GM12878 (cell line): Measurements from ENCODE around the gene PHRF1.

Experiments used
- ATF3 ChIP-seq: IDR thresholded peaks from 2 replicates; pipeline ENCODE4 v1.6.1; 2011; ENCODE audit warnings: low read depth, mild to moderate bottlenecking, low read length, moderate library complexity, borderline replicate concordance; ENCODE audit errors: extremely low read depth
- CREB1 ChIP-seq: IDR thresholded peaks from 2 replicates; pipeline ENCODE4 v1.6.1; 2012; ENCODE audit warnings: low read depth, mild to moderate bottlenecking, inconsistent platforms
- EZH2 ChIP-seq: IDR thresholded peaks from 2 replicates; pipeline ENCODE4 v1.6.1; 2012; ENCODE audit warnings: low read depth, mild to moderate bottlenecking, control low read depth, inconsistent platforms, low read length, borderline replicate concordance; ENCODE audit not compliant: control insufficient read depth
- MAX ChIP-seq: IDR thresholded peaks from 2 replicates; pipeline ENCODE4 v1.6.1; 2012; ENCODE audit warnings: low read depth, low read length, improper control_type of control experiment
- NR2C1 ChIP-seq: fragments of 450-650 bp; IDR thresholded peaks from 2 replicates; pipeline ENCODE4 v1.6.1; 2017; ENCODE audit warnings: antibody characterized with exemption, mild to moderate bottlenecking, moderate library complexity
- TAF1 ChIP-seq: IDR thresholded peaks from 2 replicates; pipeline ENCODE4 v1.6.1; 2011; ENCODE audit warnings: mild to moderate bottlenecking, low read depth, low read length, borderline replicate concordance
- TF ChIP-seq, protein P1 (sequence below), 3 experiments: IDR thresholded peaks in 2 of 3; conservative IDR thresholded peaks in 1 of 3; 2 replicates each; pipeline ENCODE4 v1.5.1; 2011; ENCODE audit warnings: low read depth in 3 of 3, low read length in 3 of 3, mild to moderate bottlenecking in 3 of 3, control low read depth in 2 of 3, moderate library complexity in 2 of 3, inconsistent platforms in 1 of 3, mixed read lengths in 1 of 3; ENCODE audit not compliant: control insufficient read depth in 2 of 3, insufficient read depth in 1 of 3; ENCODE audit errors: extremely low read depth in 1 of 3

DNA sequence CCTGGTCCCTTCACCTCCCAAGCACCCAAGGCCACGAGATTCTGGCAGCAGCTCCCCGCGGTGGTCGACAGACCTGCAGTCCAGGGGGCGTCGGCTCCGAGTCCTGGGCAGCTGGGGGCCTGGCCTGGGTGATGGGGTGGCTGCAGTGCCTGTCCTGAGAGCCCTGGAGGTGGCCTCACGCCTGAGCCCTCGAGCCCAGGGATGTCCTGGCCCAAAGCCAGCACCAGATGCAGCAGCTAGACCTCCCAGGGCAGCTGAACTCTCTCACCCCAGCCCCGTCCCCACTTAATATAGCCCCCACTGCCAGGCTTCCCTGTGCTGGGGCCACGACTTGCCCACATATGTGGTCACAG, 22.3 kb upstream of the PHRF1 start:
- TF ChIP-seq ATF3 (no peak), MAX (no peak), TAF1 (no peak), EZH2 (no peak), CREB1 (no peak), NR2C1 (no peak)
- TF ChIP-seq, protein P1, sequence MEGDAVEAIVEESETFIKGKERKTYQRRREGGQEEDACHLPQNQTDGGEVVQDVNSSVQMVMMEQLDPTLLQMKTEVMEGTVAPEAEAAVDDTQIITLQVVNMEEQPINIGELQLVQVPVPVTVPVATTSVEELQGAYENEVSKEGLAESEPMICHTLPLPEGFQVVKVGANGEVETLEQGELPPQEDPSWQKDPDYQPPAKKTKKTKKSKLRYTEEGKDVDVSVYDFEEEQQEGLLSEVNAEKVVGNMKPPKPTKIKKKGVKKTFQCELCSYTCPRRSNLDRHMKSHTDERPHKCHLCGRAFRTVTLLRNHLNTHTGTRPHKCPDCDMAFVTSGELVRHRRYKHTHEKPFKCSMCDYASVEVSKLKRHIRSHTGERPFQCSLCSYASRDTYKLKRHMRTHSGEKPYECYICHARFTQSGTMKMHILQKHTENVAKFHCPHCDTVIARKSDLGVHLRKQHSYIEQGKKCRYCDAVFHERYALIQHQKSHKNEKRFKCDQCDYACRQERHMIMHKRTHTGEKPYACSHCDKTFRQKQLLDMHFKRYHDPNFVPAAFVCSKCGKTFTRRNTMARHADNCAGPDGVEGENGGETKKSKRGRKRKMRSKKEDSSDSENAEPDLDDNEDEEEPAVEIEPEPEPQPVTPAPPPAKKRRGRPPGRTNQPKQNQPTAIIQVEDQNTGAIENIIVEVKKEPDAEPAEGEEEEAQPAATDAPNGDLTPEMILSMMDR (IDR thresholded peaks at IDR 0.05 in 2 of 3, conservative IDR thresholded peaks at IDR 0.05 in 1 of 3; ENCODE audit: control insufficient read depth in 2 of 3, extremely low read depth in 1 of 3, insufficient read depth in 1 of 3, low read depth in 3 of 3, low read length in 3 of 3): no peak
